Fibroblast of lung (primary cell): ENCODE measurements around the gene SLC35A1. TPM values are rescaled to one million over a fixed set of nuclear protein-coding genes. Genes with fewer than 3 reads are reported as not detected.
A peak's percentile ranks its signal among the peaks of the same experiment; 100 is the strongest.

Experiments
- DNase-seq, 2 donors: peaks; one replicate each; pipeline versions ENCODE4 v3.0.0 to v3.0.0-alpha.2; 2010; ENCODE audit warnings: low read depth in 2 of 2
- H2AFZ ChIP-seq: 2 replicates; pipeline ENCODE4 v1.5.1; 2012; ENCODE audit warnings: low read length, control low read depth, inconsistent platforms
- H3K27ac ChIP-seq: 2 replicates; pipeline ENCODE4 v1.5.1; 2011; ENCODE audit warnings: low read length, control low read depth; ENCODE audit not compliant: insufficient read depth
- H3K27me3 ChIP-seq: 2 replicates; pipeline ENCODE4 v1.5.1; 2011; ENCODE audit warnings: mild to moderate bottlenecking, low read length; ENCODE audit not compliant: control insufficient read depth, insufficient read depth
- H3K36me3 ChIP-seq: 2 replicates; pipeline ENCODE4 v1.5.1; 2011; ENCODE audit warnings: low read length; ENCODE audit not compliant: control insufficient read depth, insufficient read depth
- H3K4me1 ChIP-seq: 2 replicates; pipeline ENCODE4 v1.5.1; 2011; ENCODE audit warnings: low read length; ENCODE audit not compliant: control insufficient read depth, insufficient read depth; ENCODE audit errors: extremely low read depth
- H3K4me2 ChIP-seq: 2 replicates; pipeline ENCODE4 v1.5.1; 2011; ENCODE audit warnings: low read length, control low read depth; ENCODE audit not compliant: insufficient read depth; ENCODE audit errors: extremely low read depth
- H3K4me3 ChIP-seq, 4 experiments: fragments of 200-600 bp in 1 of 4; sonication (generic) in 1 of 4; replicated peaks in 1 of 4; 2 replicates each; pipeline ENCODE4 v1.5.1; 2011 to 2016; ENCODE audit warnings: low read length in 4 of 4, low read depth in 3 of 4, mild to moderate bottlenecking in 3 of 4, control low read depth in 2 of 4, inconsistent platforms in 1 of 4, mixed read lengths in 1 of 4; ENCODE audit not compliant: insufficient read depth in 1 of 4; ENCODE audit errors: control extremely low read depth in 1 of 4
- H3K79me2 ChIP-seq: 2 replicates; pipeline ENCODE4 v1.5.1; 2012; ENCODE audit warnings: mild to moderate bottlenecking, low read length, inconsistent platforms; ENCODE audit not compliant: control insufficient read depth, insufficient read depth
- H3K9ac ChIP-seq: 2 replicates; pipeline ENCODE4 v1.5.1; 2011; ENCODE audit warnings: mild to moderate bottlenecking, low read length, control low read depth; ENCODE audit not compliant: insufficient read depth
- H3K9me3 ChIP-seq: 2 replicates; pipeline ENCODE4 v1.5.1; 2012; ENCODE audit warnings: low read depth, low read length; ENCODE audit not compliant: control insufficient read depth, insufficient read depth
- H4K20me1 ChIP-seq: 2 replicates; pipeline ENCODE4 v1.5.1; 2011; ENCODE audit warnings: low read length; ENCODE audit not compliant: control insufficient read depth, insufficient read depth; ENCODE audit errors: extremely low read depth
- EZH2 ChIP-seq: IDR thresholded peaks from 2 replicates; pipeline ENCODE4 v1.5.1; 2012; ENCODE audit warnings: low read length, control low read depth, mild to moderate bottlenecking; ENCODE audit errors: missing control alignments
- polyA plus RNA-seq, 2 donors: library from polyadenylated mRNA; depleted of rRNA in 1 of 2; stranded (reverse) in 1 of 2; unstranded in 1 of 2; fragments of >200 nt; gene quantifications; 2 replicates each; pipeline ENCODE4 v1.2.1, GENCODE V29; 2011 to 2012; ENCODE audit warnings: missing spikeins in 1 of 2
- total RNA-seq: library from RNA; depleted of rRNA; stranded (reverse); fragments of >200 nt; gene quantifications from 2 replicates; pipeline ENCODE4 v1.2.1, GENCODE V29; 2014
- TF ChIP-seq, protein P1 (sequence below), 2 donors: IDR thresholded peaks in 1 of 2; conservative IDR thresholded peaks in 1 of 2; 1 replicate in 1 of 2; 2 replicates in 1 of 2; pipeline ENCODE4 v1.5.1; 2011 to 2012; ENCODE audit warnings: low read length in 2 of 2, control low read depth in 1 of 2, inconsistent platforms in 1 of 2, low read depth in 1 of 2, mild to moderate bottlenecking in 1 of 2

The SLC35A1 gene
- total and polyA plus RNA-seq, 2 donors (not counting 1 experiment from before 2014, with no cell fraction given): 27.6 to 35.8 TPM

- no peak overlapping the region for H3K27ac ChIP-seq
- H3K9ac ChIP-seq: no peak overlapping the region
- H3K9me3 ChIP-seq: no peaks in the 10 kb centered on the region
- TF ChIP-seq, protein P1, sequence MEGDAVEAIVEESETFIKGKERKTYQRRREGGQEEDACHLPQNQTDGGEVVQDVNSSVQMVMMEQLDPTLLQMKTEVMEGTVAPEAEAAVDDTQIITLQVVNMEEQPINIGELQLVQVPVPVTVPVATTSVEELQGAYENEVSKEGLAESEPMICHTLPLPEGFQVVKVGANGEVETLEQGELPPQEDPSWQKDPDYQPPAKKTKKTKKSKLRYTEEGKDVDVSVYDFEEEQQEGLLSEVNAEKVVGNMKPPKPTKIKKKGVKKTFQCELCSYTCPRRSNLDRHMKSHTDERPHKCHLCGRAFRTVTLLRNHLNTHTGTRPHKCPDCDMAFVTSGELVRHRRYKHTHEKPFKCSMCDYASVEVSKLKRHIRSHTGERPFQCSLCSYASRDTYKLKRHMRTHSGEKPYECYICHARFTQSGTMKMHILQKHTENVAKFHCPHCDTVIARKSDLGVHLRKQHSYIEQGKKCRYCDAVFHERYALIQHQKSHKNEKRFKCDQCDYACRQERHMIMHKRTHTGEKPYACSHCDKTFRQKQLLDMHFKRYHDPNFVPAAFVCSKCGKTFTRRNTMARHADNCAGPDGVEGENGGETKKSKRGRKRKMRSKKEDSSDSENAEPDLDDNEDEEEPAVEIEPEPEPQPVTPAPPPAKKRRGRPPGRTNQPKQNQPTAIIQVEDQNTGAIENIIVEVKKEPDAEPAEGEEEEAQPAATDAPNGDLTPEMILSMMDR (conservative IDR thresholded peaks at IDR 0.05 in 1 of 2, IDR thresholded peaks at IDR 0.05 in 1 of 2; ENCODE audit: low read depth in 1 of 2, low read length in 2 of 2): no peak
- no peak for TF ChIP-seq EZH2
- no peaks in the 10 kb centered on the region for H4K20me1 ChIP-seq
- H3K4me3 ChIP-seq: no peak overlapping the region
- DNase-seq: no peak
- no peak overlapping the region for H3K4me2 ChIP-seq
- H3K36me3 ChIP-seq: no peaks in the 10 kb centered on the region
- H3K79me2 ChIP-seq: no peaks in the 10 kb centered on the region
- no peaks in the 10 kb centered on the region for H3K4me1 ChIP-seq
- H3K27me3 ChIP-seq: no peaks in the 10 kb centered on the region
- no peak overlapping the region for H2AFZ ChIP-seq
These were observed 65.9 kb downstream of the SLC35A1 start for GRCh38 chr6:87538510-87539260.

GRCh38 chr6:87539554-87539953 is 66.8 kb downstream of the SLC35A1 start:
- no peak overlapping the region for H3K4me3 ChIP-seq
- peaks cover 3% of the 10 kb centered on the region for H3K36me3 ChIP-seq
- no peaks in the 10 kb centered on the region for H3K27me3 ChIP-seq
- no peak overlapping the region for H3K4me2 ChIP-seq
- no peak overlapping the region for H3K27ac ChIP-seq
- H3K9ac ChIP-seq: no peak overlapping the region
- no peaks in the 10 kb centered on the region for H4K20me1 ChIP-seq
- no peaks in the 10 kb centered on the region for H3K4me1 ChIP-seq
- H2AFZ ChIP-seq: no peak overlapping the region
- TF ChIP-seq EZH2: no peak
- TF ChIP-seq, protein P1 (conservative IDR thresholded peaks at IDR 0.05 in 1 of 2, IDR thresholded peaks at IDR 0.05 in 1 of 2; ENCODE audit: low read depth in 1 of 2, low read length in 2 of 2): no peak
- DNase-seq: no peak
- H3K9me3 ChIP-seq: no peaks in the 10 kb centered on the region
- no peaks in the 10 kb centered on the region for H3K79me2 ChIP-seq

GRCh38 chr6:87540539-87540938 is 67.8 kb downstream of the SLC35A1 start:
- H3K36me3 ChIP-seq: peaks cover 3% of the 10 kb centered on the region

More at GRCh38 chr6:87540539-87540938, 67.8 kb downstream of the SLC35A1 start:
- peak in 1 of 2 donors; percentile 6 for DNase-seq
- no peak overlapping the region for H3K4me2 ChIP-seq
- H3K4me3 ChIP-seq: no peak overlapping the region
- no peak overlapping the region for H3K9ac ChIP-seq
- no peaks in the 10 kb centered on the region for H3K79me2 ChIP-seq
- no peak overlapping the region for H2AFZ ChIP-seq
- H3K27me3 ChIP-seq: no peaks in the 10 kb centered on the region
- no peaks in the 10 kb centered on the region for H3K4me1 ChIP-seq
- no peak overlapping the region for H3K27ac ChIP-seq
- TF ChIP-seq, protein P1 (conservative IDR thresholded peaks at IDR 0.05 in 1 of 2, IDR thresholded peaks at IDR 0.05 in 1 of 2; ENCODE audit: low read depth in 1 of 2, low read length in 2 of 2): no peak
- TF ChIP-seq EZH2: no peak
- no peaks in the 10 kb centered on the region for H4K20me1 ChIP-seq
- no peaks in the 10 kb centered on the region for H3K9me3 ChIP-seq
